ENCODE data around the gene CXCL12. TPM values are rescaled to one million over a fixed set of nuclear protein-coding genes. Genes with fewer than 3 reads are reported as not detected.

Gene CXCL12
- polyA plus RNA-seq, 1 of the 3 experiments (the other 2 are of a cell fraction), result 4.7 TPM

DNA sequence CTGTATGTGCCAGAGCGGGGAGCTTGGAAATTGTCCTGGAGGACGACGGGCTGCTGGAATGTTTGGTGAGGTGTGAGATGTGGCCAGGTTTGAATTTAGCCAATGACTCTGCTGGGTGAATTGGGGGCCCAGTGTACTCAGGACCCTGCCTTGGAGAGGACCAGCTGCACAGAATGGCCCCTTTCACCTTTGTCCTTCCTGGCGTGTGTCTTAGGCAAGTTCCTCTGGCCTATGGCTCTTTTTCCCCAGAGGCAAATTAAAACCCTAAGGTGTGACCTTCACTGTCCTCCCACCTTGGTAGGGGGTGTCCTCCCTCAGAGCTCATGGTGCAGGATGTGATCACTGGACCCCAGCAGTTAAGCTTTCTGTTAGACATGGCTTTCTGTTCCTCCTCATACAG, 47.8 kb downstream of the CXCL12 start:
- no peak overlapping the region for H3K4me2 ChIP-seq
- H3K9me2 ChIP-seq, result no peaks in the 10 kb centered on the region
- ChIA-PET CTCF (interaction anchor here (0.9 to 2.4 kb wide), 5 partner anchors 11 to 647 kb away, joined by 3 to 10 read pairs (median 4); no protein-coding TSS in a partner anchor), POLR2A (no interaction called here)
- no peak overlapping the region for H2AFZ ChIP-seq (ENCODE audit: low read depth)
- H3K79me2 ChIP-seq (ENCODE audit: insufficient read depth), result no peaks in the 10 kb centered on the region
- no peaks in the 10 kb centered on the region for H3K9me3 ChIP-seq
- 70% methylated on average over 3 of the region's 4 CpGs for WGBS (ENCODE audit: low lambda C conversion rate)
- no peaks in the 10 kb centered on the region; a peak in 1 of 4 replicates for H3K4me1 ChIP-seq (ENCODE audit: control insufficient read depth in 1 of 2, insufficient read depth in 2 of 2, low read depth in 1 of 2, low read length in 1 of 2)
- no peak overlapping the region for H3K9ac ChIP-seq
- no peaks in the 10 kb centered on the region for H3F3A ChIP-seq (replicated peaks; ENCODE audit: insufficient read depth)
- no peak overlapping the region for H3K27ac ChIP-seq (ENCODE audit: low read depth in 2 of 2, low read length in 1 of 2)
- no peaks in the 10 kb centered on the region for H3K27me3 ChIP-seq (ENCODE audit: insufficient read depth)
- TF ChIP-seq SMC3 (IDR thresholded peaks at IDR 0.05; ENCODE audit: low read depth, low read length), result no peak
- no peak for TF ChIP-seq CHD2 (IDR thresholded peaks at IDR 0.05; ENCODE audit: low read length, partially characterized antibody)
- no peak for TF ChIP-seq NFIC (IDR thresholded peaks at IDR 0.05; ENCODE audit: borderline replicate concordance)
- no peak for TF ChIP-seq YY1 (IDR thresholded peaks at IDR 0.05; ENCODE audit: low read depth)
- no peak for TF ChIP-seq USF2 (IDR thresholded peaks at IDR 0.05; ENCODE audit: borderline replicate concordance, low read depth, low read length)
- no peak for TF ChIP-seq TEAD4 (IDR thresholded peaks at IDR 0.05; ENCODE audit: borderline replicate concordance, insufficient read depth)
- TF ChIP-seq FOXM1 (IDR thresholded peaks at IDR 0.05; ENCODE audit: low read depth), result no peak
- TF ChIP-seq SIN3A (IDR thresholded peaks at IDR 0.05; ENCODE audit: borderline replicate concordance, low read depth, low read length), result no peak
- TF ChIP-seq, protein P1, sequence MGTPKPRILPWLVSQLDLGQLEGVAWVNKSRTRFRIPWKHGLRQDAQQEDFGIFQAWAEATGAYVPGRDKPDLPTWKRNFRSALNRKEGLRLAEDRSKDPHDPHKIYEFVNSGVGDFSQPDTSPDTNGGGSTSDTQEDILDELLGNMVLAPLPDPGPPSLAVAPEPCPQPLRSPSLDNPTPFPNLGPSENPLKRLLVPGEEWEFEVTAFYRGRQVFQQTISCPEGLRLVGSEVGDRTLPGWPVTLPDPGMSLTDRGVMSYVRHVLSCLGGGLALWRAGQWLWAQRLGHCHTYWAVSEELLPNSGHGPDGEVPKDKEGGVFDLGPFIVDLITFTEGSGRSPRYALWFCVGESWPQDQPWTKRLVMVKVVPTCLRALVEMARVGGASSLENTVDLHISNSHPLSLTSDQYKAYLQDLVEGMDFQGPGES (IDR thresholded peaks at IDR 0.05; ENCODE audit: low read depth, low read length), result no peak
- TF ChIP-seq RAD21 (IDR thresholded peaks at IDR 0.05; ENCODE audit: low read length), result no peak
- TF ChIP-seq RXRA (IDR thresholded peaks at IDR 0.05; ENCODE audit: borderline replicate concordance, low read depth), result no peak
- TF ChIP-seq REST (IDR thresholded peaks at IDR 0.05; ENCODE audit: low read depth, low read length), result no peak
- TF ChIP-seq, protein P2, sequence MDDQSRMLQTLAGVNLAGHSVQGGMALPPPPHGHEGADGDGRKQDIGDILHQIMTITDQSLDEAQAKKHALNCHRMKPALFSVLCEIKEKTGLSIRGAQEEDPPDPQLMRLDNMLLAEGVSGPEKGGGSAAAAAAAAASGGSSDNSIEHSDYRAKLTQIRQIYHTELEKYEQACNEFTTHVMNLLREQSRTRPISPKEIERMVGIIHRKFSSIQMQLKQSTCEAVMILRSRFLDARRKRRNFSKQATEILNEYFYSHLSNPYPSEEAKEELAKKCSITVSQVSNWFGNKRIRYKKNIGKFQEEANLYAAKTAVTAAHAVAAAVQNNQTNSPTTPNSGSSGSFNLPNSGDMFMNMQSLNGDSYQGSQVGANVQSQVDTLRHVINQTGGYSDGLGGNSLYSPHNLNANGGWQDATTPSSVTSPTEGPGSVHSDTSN (IDR thresholded peaks at IDR 0.05), result no peak
- TF ChIP-seq MXI1 (IDR thresholded peaks at IDR 0.05; ENCODE audit: low read depth, low read length), result no peak
- TF ChIP-seq, protein P3, sequence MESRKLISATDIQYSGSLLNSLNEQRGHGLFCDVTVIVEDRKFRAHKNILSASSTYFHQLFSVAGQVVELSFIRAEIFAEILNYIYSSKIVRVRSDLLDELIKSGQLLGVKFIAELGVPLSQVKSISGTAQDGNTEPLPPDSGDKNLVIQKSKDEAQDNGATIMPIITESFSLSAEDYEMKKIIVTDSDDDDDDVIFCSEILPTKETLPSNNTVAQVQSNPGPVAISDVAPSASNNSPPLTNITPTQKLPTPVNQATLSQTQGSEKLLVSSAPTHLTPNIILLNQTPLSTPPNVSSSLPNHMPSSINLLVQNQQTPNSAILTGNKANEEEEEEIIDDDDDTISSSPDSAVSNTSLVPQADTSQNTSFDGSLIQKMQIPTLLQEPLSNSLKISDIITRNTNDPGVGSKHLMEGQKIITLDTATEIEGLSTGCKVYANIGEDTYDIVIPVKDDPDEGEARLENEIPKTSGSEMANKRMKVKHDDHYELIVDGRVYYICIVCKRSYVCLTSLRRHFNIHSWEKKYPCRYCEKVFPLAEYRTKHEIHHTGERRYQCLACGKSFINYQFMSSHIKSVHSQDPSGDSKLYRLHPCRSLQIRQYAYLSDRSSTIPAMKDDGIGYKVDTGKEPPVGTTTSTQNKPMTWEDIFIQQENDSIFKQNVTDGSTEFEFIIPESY (IDR thresholded peaks at IDR 0.05; ENCODE audit: borderline replicate concordance, low read depth), result no peak
- TF ChIP-seq FOXJ3 (CRISPR knock-in tag; IDR thresholded peaks at IDR 0.05), result no peak
- no peak for TF ChIP-seq EZH2phosphoT487 (IDR thresholded peaks at IDR 0.05; ENCODE audit: borderline replicate concordance, low read depth)
- TF ChIP-seq RFX5 (IDR thresholded peaks at IDR 0.05; ENCODE audit: low read length), result no peak
- H3K36me3 ChIP-seq (replicated peaks in 1 of 2; ENCODE audit: control insufficient read depth in 1 of 2, insufficient read depth in 2 of 2, low read length in 1 of 2), result no peaks in the 10 kb centered on the region
- no peaks in the 10 kb centered on the region for H4K20me1 ChIP-seq (ENCODE audit: insufficient read depth)
- no peak overlapping the region for H3K4me3 ChIP-seq (ENCODE audit: low read depth in 2 of 2, low read length in 1 of 2)
- no peak for DNase-seq
